Erythroblast (primary cell): ENCODE results near the gene TUBA3E.
"Not testable (repeated sequence)": the region's sequence is repeated elsewhere in the genome, so short reads cannot be mapped to it uniquely, and the experiment has no call there.

ENCODE experiments used
- GATA1 ChIP-seq: IDR thresholded peaks from 2 replicates; pipeline ENCODE4 v1.6.1; 2011; ENCODE audit warnings: low read depth, mild to moderate bottlenecking, control low read depth, low read length, moderate library complexity
- POLR2A ChIP-seq: IDR thresholded peaks from 2 replicates; pipeline ENCODE4 v1.6.1; 2011; ENCODE audit warnings: mild to moderate bottlenecking, low read length

DNA sequence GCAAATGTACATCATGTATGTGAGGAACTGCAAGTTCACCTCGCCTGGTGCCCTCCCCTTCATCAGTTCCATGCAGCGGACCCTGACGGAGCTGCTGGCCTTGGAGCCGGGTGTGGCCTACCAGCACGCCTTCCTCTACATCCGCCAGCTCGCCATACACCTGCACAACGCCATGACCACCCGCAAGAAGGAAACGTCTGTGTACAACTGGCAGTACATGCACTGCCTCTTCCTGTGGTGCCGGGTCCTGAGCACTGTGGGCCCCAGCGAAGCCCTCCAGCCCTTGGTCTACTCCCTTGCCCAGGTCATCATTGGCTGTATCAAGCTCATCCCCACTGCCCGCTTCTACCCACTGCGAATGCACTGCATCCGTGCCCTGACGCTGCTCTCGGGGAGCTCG, 32.1 kb upstream of the TUBA3E start:
- TF ChIP-seq POLR2A, GATA1: not testable (repeated sequence)
